Thyroid gland (tissue), 4 donors: ENCODE measurements around the gene MS4A5.

Source experiments
- CTCF ChIP-seq, 6 experiments: fragments of 200-600 bp in 3 of 6; fragments of 450-650 bp in 3 of 6; sonication (generic) in 3 of 6; IDR thresholded peaks; one replicate each; pipeline ENCODE4 v1.5.1; 2016 to 2019; ENCODE audit warnings: antibody characterized with exemption in 6 of 6, mild to moderate bottlenecking in 2 of 6, inconsistent platforms in 1 of 6, moderate library complexity in 1 of 6
- POLR2A ChIP-seq, 2 donors: fragments of 450-650 bp; IDR thresholded peaks; one replicate each; pipeline ENCODE4 v1.6.1; 2017; ENCODE audit warnings: antibody characterized with exemption in 2 of 2, mild to moderate bottlenecking in 2 of 2, moderate library complexity in 1 of 2

GRCh38 chr11:60431251-60431650 lies 1.9 kb downstream of the MS4A5 start:
- TF ChIP-seq CTCF (IDR thresholded peaks at IDR 0.05), result no peak
- no peak for TF ChIP-seq POLR2A (IDR thresholded peaks at IDR 0.05)
